ENCODE data around the gene ANKRD12.

Gene ANKRD12

GRCh38 chr18:9221661-9222060 lies 85.1 kb downstream of the ANKRD12 start:
- no peaks in the 10 kb centered on the region for H3K27me3 ChIP-seq
- H3K4me3 ChIP-seq (ENCODE audit: low read depth in 1 of 2, low read length in 1 of 2) = no peak overlapping the region
- peaks cover 57% of the 10 kb centered on the region for H3K36me3 ChIP-seq
- no peak for TF ChIP-seq CTCF (IDR thresholded peaks at IDR 0.05)
- H3K4me1 ChIP-seq (ENCODE audit: control insufficient read depth in 1 of 2, insufficient read depth in 1 of 2, low read depth in 1 of 2, low read length in 1 of 2) = peaks cover 20 to 22% of the 10 kb centered on the region in 2 experiments
- no peaks in the 10 kb centered on the region for H3K9me3 ChIP-seq
- H3K27ac ChIP-seq = peak overlapping the region; percentile 69

GRCh38 chr18:9223356-9223755 lies 86.8 kb downstream of the ANKRD12 start:
- peaks cover 20 to 22% of the 10 kb centered on the region in 2 experiments for H3K4me1 ChIP-seq (ENCODE audit: control insufficient read depth in 1 of 2, insufficient read depth in 1 of 2, low read depth in 1 of 2, low read length in 1 of 2)
- H3K27me3 ChIP-seq = no peaks in the 10 kb centered on the region
- no peaks in the 10 kb centered on the region for H3K9me3 ChIP-seq
- H3K27ac ChIP-seq = no peak overlapping the region
- no peak overlapping the region for H3K4me3 ChIP-seq (ENCODE audit: low read depth in 1 of 2, low read length in 1 of 2)
- peaks cover 44% of the 10 kb centered on the region for H3K36me3 ChIP-seq
- TF ChIP-seq CTCF (IDR thresholded peaks at IDR 0.05) = no peak

DNA sequence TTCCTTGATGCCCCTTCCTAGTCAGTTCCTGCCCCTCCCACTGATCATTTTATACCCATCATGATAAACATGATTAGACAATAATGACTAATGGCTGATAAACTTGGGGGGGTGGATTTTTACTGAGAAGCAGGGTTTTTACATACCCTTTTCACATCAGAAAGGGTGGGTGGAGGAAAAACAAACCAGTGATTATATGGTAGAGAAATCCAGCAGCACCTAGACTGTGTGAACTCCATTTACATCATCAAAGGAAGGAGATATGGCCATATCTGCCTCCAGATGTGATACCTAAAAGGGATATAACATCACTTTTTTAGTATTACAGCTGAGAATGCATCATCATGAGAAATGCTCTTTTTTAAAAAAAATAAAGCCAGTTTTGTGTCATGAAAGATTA lies 89.9 kb downstream of the ANKRD12 start:
- Histone ChIP-seq H3K36me3 (peaks cover 39% of the 10 kb centered on the region), H3K27me3 (no peaks in the 10 kb centered on the region), H3K9me3 (no peaks in the 10 kb centered on the region), H3K27ac (no peak overlapping the region), H3K4me3 (ENCODE audit: low read depth in 1 of 2, low read length in 1 of 2) (no peak overlapping the region), H3K4me1 (ENCODE audit: control insufficient read depth in 1 of 2, insufficient read depth in 1 of 2, low read depth in 1 of 2, low read length in 1 of 2) (peaks cover 7 to 8% of the 10 kb centered on the region in 2 experiments)
- TF ChIP-seq CTCF (IDR thresholded peaks at IDR 0.05) = no peak

DNA sequence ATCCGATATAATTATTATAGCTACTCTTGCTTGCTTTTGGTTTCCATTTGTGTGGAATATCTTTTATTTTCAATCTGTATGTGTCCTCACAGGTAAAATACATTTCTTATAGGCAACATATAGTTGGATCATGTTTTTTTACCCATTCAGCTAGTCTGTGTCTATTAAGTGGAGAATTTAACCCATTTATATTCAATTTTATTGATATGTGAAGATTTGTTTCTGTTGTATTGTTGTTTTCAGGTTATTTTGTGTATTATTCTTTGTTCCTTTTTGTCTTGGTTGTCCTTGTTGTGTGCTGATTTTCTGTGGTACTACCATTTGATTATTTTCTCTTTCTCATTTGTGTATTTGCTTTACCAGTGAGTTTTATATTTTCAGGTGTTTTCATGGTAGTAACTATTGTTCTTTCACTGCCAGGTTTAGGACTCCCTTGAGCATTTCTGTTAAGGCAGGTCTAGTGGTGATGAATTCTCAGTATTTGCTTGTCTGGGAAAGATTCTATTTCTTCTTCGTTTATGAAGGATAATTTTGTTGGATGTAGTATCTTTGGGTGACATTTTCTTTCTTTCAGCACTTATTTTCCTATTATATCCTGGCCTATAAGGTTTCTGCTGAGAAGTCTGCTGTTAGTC lies 95.4 kb downstream of the ANKRD12 start:
- TF ChIP-seq CTCF (IDR thresholded peaks at IDR 0.05) = no peak
- Histone ChIP-seq H3K9me3 (no peaks in the 10 kb centered on the region), H3K27me3 (no peaks in the 10 kb centered on the region), H3K4me1 (ENCODE audit: control insufficient read depth in 1 of 2, insufficient read depth in 1 of 2, low read depth in 1 of 2, low read length in 1 of 2) (peaks cover 0 to under 1% of the 10 kb centered on the region in 2 experiments), H3K36me3 (peaks cover 17% of the 10 kb centered on the region), H3K4me3 (ENCODE audit: low read depth in 1 of 2, low read length in 1 of 2) (no peak overlapping the region), H3K27ac (no peak overlapping the region)

- Histone ChIP-seq H3K9me3 (no peaks in the 10 kb centered on the region), H3K27me3 (no peaks in the 10 kb centered on the region), H3K4me3 (ENCODE audit: low read depth in 1 of 2, low read length in 1 of 2) (no peak overlapping the region), H3K36me3 (peaks cover 21% of the 10 kb centered on the region), H3K4me1 (ENCODE audit: control insufficient read depth in 1 of 2, insufficient read depth in 1 of 2, low read depth in 1 of 2, low read length in 1 of 2) (peaks cover 6 to 10% of the 10 kb centered on the region in 2 experiments), H3K27ac (no peak overlapping the region)
- no peak for TF ChIP-seq CTCF (IDR thresholded peaks at IDR 0.05)
These were observed 96.4 kb downstream of the ANKRD12 start for GRCh38 chr18:9232977-9233376.
